Midbrain (tissue), 1 donor: ENCODE measurements around the gene ZNF736.
"Not testable (repeated sequence)": the region's sequence is repeated elsewhere in the genome, so short reads cannot be mapped to it uniquely, and the experiment has no call there.

Experiments used
- DNase-seq: peaks from one replicate; lab custom pipeline; 2025; lab: John Stamatoyannopoulos, UW

The ZNF736 gene

GRCh38 chr7:64313740-64314491 is at the start of gene ZNF736:
Gene ZNF736 (plus strand): TSS chr7:64313961. CDS start chr7:64314151, 190 bp downstream.
- peak; percentile 96 for DNase-seq

GRCh38 chr7:64266341-64266919 is 47.3 kb upstream of the ZNF736 start:
- DNase-seq: no peak

- no peak for DNase-seq
Observed at GRCh38 chr7:64277630-64278029, 36.1 kb upstream of the ZNF736 start.

GRCh38 chr7:64294701-64295420 is 18.9 kb upstream of the ZNF736 start:
- DNase-seq: no peak

GRCh38 chr7:64297418-64297817 is 16.3 kb upstream of the ZNF736 start:
- not testable (repeated sequence) for DNase-seq

DNA sequence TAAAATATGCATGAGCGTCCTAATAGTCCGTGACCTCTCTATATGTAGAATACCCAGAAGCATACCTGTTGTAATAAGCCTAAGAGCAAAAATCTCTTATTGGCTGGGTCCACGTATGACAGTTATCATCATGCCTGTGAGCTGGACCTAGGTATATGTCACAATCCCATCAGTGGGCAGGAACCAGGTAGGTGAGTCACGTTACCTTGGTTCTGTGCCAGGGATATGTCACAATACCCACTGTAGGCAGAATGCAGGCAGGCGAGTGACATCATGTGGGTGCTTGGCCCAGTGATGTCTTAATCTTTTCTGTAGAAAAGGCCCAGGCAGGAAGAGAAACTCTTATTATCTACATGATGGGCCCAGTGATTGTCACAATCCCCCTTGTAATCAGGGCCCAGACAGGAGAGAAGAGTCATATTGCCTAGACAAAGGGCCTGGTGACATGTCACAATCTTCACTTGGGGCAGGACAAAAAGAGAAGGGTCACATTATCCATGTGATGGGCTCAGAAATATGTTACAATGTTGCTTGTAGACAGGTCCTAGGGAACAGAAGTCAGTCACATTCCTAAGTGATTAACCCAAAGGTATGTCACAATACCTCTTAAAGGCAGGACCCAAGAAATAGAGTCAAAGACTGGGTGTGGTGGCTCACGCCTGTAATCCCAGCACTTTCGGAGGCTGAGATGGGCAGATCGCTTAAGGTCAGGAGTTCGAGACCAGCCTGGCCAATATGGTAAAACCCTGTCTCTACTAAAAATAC is 12.9 kb upstream of the ZNF736 start:
- DNase-seq: no peak

GRCh38 chr7:64307254-64308015 is 6.3 kb upstream of the ZNF736 start:
- peak; percentile 95 for DNase-seq

DNA sequence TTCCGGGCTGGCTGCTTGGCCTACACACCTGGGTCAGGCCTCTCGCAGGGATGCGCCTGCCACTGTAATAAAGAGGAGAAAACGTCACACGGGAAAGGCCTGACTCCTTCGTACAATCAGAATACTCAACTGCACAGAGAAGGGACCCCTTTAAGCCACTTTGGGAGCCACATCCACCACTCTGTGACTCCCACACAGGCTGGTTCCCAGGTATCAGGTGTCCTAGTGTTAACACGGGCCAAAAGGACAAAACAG is 5.8 kb upstream of the ZNF736 start:
- DNase-seq: no peak

GRCh38 chr7:64310426-64310825 is 3.3 kb upstream of the ZNF736 start:
- no peak for DNase-seq

DNA sequence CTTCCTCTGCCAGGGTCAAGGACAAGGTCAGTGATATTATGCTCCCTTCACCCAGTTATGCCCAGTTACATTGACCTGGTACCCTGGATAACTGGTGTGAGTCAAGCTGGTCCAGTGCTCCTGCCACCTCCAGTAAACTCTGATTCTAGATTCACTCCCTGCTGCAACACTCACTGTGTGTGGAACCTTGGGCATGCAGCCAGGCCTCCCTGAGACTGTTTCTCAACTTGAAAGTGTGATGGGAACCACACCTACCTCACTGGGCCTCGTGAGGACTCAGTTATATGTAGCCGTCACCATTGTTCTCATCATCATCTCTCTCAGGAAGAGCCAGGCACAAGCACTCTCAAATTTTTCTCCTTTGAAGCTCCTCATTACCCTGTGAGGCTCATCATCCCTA is 935 bp upstream of the ZNF736 start:
- no peak for DNase-seq

GRCh38 chr7:64314566-64314965 is 805 bp downstream of the ZNF736 start:
- DNase-seq: no peak

DNA sequence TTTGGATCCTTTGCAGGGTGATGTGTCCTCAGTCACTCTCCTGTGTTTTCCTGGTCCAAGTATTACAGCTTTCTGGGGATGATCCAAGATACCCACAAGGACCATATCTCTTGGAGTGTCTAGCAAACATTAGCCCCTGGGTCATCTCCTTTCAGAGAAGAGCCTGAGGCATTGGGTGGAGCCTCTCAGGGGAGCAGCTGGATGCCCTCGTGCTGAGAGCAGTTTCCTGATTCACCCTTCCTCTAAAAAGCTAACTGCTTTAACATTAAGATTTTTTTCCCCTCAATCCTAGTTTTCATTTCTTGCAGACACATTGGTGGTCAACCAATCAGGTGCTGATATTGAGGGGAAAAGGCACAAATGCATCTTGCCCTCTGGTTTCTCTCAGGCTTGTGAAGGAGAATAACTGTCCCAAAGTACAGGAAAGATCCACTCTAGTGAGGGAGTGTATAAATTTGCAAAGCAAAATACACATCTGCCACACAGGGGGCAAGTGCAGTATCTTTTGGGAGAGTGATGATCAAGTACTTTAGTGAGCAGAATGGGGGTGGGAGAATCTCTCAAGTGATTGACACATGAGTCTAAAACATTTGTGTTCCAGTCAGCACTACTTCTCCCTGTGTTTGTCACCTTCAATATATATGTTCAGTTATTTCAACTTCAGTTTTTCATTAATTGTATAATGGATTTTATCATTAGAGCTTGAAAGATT is 2.4 kb downstream of the ZNF736 start:
- DNase-seq: not testable (repeated sequence)

DNA sequence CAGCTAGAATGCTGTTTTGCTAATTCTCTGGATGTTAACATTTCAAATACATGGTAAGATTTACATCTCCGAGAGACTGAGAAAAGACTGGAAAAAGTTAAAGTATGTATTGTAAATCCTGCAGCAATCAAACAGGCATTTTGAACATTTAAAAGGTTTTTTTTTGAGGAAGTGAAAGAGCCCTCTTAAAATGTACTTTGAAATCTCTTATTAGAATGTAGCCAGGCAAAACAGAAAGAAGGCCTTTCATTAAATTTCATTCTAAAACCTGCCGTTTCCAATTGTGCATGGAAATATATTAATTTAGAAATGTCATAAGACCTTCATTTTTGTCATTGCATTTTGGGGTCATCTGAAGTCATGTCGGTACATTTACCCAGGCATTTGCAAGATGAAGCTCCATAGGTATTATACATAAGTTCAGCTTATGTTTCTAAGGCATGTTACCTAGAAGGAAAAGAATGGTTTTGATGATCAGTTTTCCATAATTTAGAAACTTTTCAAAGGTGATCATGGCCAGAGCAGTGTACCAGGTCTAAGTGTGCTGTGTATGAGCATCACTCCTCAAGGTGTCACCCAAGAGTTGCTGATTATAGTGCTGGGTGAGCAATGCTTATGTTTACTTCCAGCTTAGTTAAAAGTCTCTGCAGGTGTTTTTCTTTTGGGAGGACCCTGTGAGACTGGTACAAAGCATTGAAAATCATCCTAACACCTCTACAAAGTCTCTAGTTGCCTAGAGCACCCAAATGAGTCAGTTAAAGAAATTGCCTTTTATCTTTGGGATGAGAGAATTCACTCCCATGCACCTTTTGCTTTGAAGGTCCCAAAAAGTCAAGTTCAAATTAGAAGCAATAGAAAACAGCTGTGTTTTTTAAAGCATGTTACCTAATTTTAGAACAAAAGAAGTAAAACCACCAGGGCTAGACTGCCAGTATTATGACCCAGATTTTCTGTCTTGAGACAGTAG is 7.1 kb downstream of the ZNF736 start:
- DNase-seq: no peak

DNA sequence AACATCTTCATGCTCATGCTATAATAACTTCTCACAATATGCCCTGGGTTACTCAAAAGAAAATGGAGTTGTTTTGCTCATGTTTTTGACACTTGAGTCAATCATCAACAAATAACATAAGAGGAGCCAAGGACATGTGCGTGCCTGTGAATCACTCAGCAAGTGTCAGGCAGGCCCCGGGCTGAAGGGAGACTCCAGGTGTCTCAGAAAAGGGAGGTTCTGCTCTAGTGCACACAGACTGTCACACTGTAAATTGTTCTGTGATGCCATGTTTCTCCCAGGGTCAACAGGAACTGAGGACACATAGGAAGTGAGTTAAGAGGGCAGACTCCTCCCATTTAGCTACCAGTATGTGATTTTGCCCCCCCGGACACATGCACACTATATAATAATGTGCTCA is 10.4 kb downstream of the ZNF736 start:
- DNase-seq: not testable (repeated sequence)

DNA sequence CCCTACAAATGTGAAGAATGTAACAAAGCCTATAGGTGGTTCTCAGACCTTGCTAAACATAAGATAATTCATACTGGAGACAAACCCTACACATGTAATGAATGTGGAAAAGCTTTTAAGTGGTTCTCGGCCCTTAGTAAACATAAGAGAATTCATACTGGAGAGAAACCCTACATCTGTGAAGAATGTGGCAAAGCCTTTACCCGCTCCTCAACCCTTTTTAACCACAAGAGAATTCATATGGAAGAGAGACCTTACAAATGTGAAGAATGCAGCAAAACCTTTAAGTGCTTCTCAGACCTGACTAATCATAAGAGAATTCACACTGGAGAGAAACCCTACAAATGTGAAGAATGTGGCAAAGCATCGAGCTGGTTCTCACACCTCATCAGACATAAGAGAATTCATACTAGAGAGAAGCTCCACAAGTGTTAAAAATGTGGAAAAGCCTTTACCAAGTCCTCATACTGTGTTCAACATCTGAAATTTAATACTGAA is 35.0 kb downstream of the ZNF736 start:
- not testable (repeated sequence) for DNase-seq

DNA sequence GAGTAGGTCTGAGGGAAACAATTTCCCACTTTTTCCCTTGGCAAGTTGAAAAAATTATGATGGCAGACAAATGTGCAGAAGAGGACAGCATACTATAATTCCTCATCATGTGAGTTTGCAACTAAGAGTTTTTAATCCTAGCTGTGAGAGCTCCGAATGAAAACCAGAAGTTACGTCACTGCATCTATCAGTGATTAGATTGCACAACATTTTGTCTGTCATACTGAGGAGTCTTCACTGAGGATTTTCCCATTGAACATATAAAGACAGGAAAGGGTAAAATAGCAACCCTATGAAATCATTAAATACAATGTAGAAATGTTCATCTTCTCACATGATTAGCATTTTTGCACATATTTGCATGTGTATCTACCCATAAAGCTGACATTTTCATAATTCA is 45.8 kb downstream of the ZNF736 start:
- DNase-seq: no peak

GRCh38 chr7:64371116-64371515 is 57.4 kb downstream of the ZNF736 start:
- DNase-seq: no peak

DNA sequence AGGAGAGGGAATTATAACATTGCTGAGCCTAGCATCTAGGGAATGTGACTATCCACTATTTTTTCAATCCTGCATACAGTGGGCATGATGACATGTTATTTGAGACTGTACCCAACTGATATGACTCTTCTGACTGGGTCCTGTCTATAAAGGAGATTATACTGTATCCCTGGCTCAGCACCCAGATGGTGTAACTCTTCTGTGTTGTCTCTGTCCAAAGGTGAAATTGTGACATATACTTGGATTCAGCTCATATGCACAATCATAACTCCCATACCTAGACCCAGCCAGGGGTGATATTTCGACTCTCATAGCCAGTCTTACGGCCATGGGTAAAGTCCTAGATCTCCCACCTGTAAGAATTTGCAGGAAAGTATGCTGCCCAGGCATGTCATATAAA is 59.3 kb downstream of the ZNF736 start:
- DNase-seq: no peak

DNA sequence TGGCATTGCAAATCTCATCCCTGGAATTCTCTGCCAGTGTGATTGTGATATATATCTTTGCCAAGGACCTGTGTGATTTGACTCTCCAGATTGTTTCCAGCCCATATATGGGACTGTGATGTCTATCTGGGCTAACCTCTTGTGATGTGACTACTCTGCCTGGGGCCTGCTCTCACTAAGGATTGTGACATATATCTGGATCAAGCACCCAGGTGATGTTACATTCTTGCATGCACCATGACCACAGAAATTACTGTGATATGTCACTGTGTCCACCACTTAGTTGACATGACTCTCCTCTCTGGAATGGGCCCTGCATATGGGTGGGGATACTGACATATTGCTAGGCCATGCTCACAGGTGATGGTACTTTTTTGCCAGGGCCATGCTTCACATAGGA is 86.6 kb downstream of the ZNF736 start:
- DNase-seq: no peak
